HEK293 (cell line): Measurements from ENCODE around the gene SP6.
A peak's percentile ranks its signal among the peaks of the same experiment; 100 is the strongest.

Experiments
- CTCF ChIA-PET: fragments of 350-600 bp; formaldehyde crosslinking; extraction: SDS; loops from one replicate; lab custom pipeline; 2021; ENCODE audit warnings: antibody characterized with exemption; lab: Yijun Ruan, JAX
- POLR2A ChIA-PET: fragments of 300-600 bp; formaldehyde crosslinking; extraction: SDS; loops from one replicate; lab custom pipeline; 2020; ENCODE audit warnings: antibody characterized with exemption, inconsistent platforms; lab: Yijun Ruan, JAX
- H3K27ac ChIP-seq: fragments of 200-500 bp; sonication (Bioruptor generic); 2 replicates; pipeline ENCODE4 v1.5.1; 2014; ENCODE audit warnings: low read depth, low read length, control low read depth, inconsistent platforms; ENCODE audit errors: extremely low read depth
- H3K36me3 ChIP-seq, 2 experiments: fragments of 200-500 bp in 1 of 2; sonication (Bioruptor generic) in 1 of 2; 1 replicate in 1 of 2; 2 replicates in 1 of 2; pipeline ENCODE4 v1.5.1; 2014 to 2017; ENCODE audit warnings: inconsistent platforms in 2 of 2, low read length in 2 of 2; ENCODE audit not compliant: control insufficient read depth in 2 of 2, insufficient read depth in 1 of 2
- H3K4me1 ChIP-seq: fragments of 200-500 bp; sonication (Bioruptor generic); 2 replicates; pipeline ENCODE4 v1.5.1; 2014; ENCODE audit warnings: mild to moderate bottlenecking, low read length, inconsistent platforms; ENCODE audit not compliant: control insufficient read depth, insufficient read depth
- H3K4me3 ChIP-seq: 2 replicates; pipeline ENCODE4 v1.5.1; 2011; ENCODE audit warnings: low read depth, mild to moderate bottlenecking, control low read depth, low read length, moderate library complexity
- H3K9me3 ChIP-seq: fragments of 200-500 bp; sonication (Bioruptor generic); 2 replicates; pipeline ENCODE4 v1.5.1; 2014; ENCODE audit warnings: low read depth, low read length, inconsistent platforms; ENCODE audit not compliant: control insufficient read depth, insufficient read depth
- GLIS1 ChIP-seq: fragments of 450-650 bp; formaldehyde crosslinking; IDR thresholded peaks from 2 replicates; pipeline ENCODE4 v1.5.1; 2016; ENCODE audit warnings: missing biosample characterization, missing genetic modification characterization
- GLIS2 ChIP-seq: fragments of 450-650 bp; formaldehyde crosslinking; IDR thresholded peaks from 2 replicates; pipeline ENCODE4 v1.5.1; 2016; ENCODE audit warnings: missing biosample characterization, missing genetic modification characterization
- KLF10 ChIP-seq: fragments of 450-650 bp; IDR thresholded peaks from 2 replicates; pipeline ENCODE4 v1.5.1; 2018; ENCODE audit warnings: missing biosample characterization, mild to moderate bottlenecking, missing genetic modification characterization
- KLF17 ChIP-seq: fragments of 450-650 bp; formaldehyde crosslinking; IDR thresholded peaks from 2 replicates; pipeline ENCODE4 v1.5.1; 2016; ENCODE audit warnings: missing biosample characterization, missing genetic modification characterization
- PRDM10 ChIP-seq: fragments of 450-650 bp; formaldehyde crosslinking; IDR thresholded peaks from 2 replicates; pipeline ENCODE4 v1.5.1; 2016; ENCODE audit warnings: missing biosample characterization, missing genetic modification characterization
- REST ChIP-seq: fragments of 450-650 bp; formaldehyde crosslinking; IDR thresholded peaks from 2 replicates; pipeline ENCODE4 v1.5.1; 2016; ENCODE audit warnings: missing biosample characterization, missing genetic modification characterization
- SP2 ChIP-seq: fragments of 450-650 bp; formaldehyde crosslinking; IDR thresholded peaks from 2 replicates; pipeline ENCODE4 v1.5.1; 2016; ENCODE audit warnings: missing biosample characterization, missing genetic modification characterization
- SP3 ChIP-seq: fragments of 450-650 bp; formaldehyde crosslinking; IDR thresholded peaks from 2 replicates; pipeline ENCODE4 v1.5.1; 2016; ENCODE audit warnings: missing biosample characterization, missing genetic modification characterization
- ZBTB1 ChIP-seq: fragments of 450-650 bp; formaldehyde crosslinking; IDR thresholded peaks from 2 replicates; pipeline ENCODE4 v1.5.1; 2016; ENCODE audit warnings: missing biosample characterization, missing genetic modification characterization
- ZFP41 ChIP-seq: fragments of 450-650 bp; formaldehyde crosslinking; IDR thresholded peaks from 2 replicates; pipeline ENCODE4 v1.5.1; 2016; ENCODE audit warnings: missing biosample characterization, missing genetic modification characterization, borderline replicate concordance
- ZIC2 ChIP-seq: fragments of 450-650 bp; formaldehyde crosslinking; IDR thresholded peaks from 2 replicates; pipeline ENCODE4 v1.5.1; 2016; ENCODE audit warnings: missing biosample characterization, missing genetic modification characterization
- ZNF112 ChIP-seq: fragments of 450-650 bp; formaldehyde crosslinking; IDR thresholded peaks from 2 replicates; pipeline ENCODE4 v1.5.0; 2017; ENCODE audit warnings: missing biosample characterization, missing genetic modification characterization
- ZNF155 ChIP-seq: fragments of 450-650 bp; formaldehyde crosslinking; IDR thresholded peaks from 2 replicates; pipeline ENCODE4 v1.5.1; 2016; ENCODE audit warnings: missing biosample characterization, missing genetic modification characterization
- ZNF274 ChIP-seq, 2 experiments: fragments of 200-500 bp in 1 of 2; fragments of 450-650 bp in 1 of 2; sonication (Bioruptor generic) in 1 of 2; formaldehyde crosslinking in 1 of 2; IDR thresholded peaks; 2 replicates each; pipeline versions ENCODE4 v1.5.1 to v1.6.1; 2014 to 2016; ENCODE audit warnings: borderline replicate concordance in 1 of 2, inconsistent platforms in 1 of 2, low read length in 1 of 2, missing biosample characterization in 1 of 2, missing genetic modification characterization in 1 of 2
- ZNF292 ChIP-seq: fragments of 450-650 bp; formaldehyde crosslinking; IDR thresholded peaks from 2 replicates; pipeline ENCODE4 v1.5.1; 2016; ENCODE audit warnings: low read depth, missing biosample characterization, missing genetic modification characterization, borderline replicate concordance
- ZNF777 ChIP-seq: fragments of 450-650 bp; formaldehyde crosslinking; IDR thresholded peaks from 2 replicates; pipeline ENCODE4 v1.5.1; 2017; ENCODE audit warnings: missing biosample characterization, missing genetic modification characterization, borderline replicate concordance
- ZSCAN16 ChIP-seq: fragments of 450-650 bp; formaldehyde crosslinking; IDR thresholded peaks from 2 replicates; pipeline ENCODE4 v1.5.1; 2016; ENCODE audit warnings: missing biosample characterization, missing genetic modification characterization

Gene SP6

GRCh38 chr17:47884905-47885730 is 34.2 kb upstream of the SP6 start:
- no peaks in the 10 kb centered on the region for H3K9me3 ChIP-seq
- ChIA-PET CTCF (interaction anchor here (1.1 to 18.5 kb wide), 3 partner anchors 27 to 133 kb away, joined by 3 to 837 read pairs (median 4); partner anchors contain the start of genes SCRN2 and SP6), POLR2A (interaction anchor here (0.9 to 2.8 kb wide), 7 partner anchors 11 to 54 kb away, joined by 4 to 11 read pairs (median 5); partner anchors contain the start of genes LRRC46, MRPL10, SCRN2 and SP2)
- no peaks in the 10 kb centered on the region for H3K36me3 ChIP-seq
- H3K4me3 ChIP-seq = no peak overlapping the region
- TF ChIP-seq KLF10 (tag by site-specific recombination) = no peak
- peak; percentile 79 for TF ChIP-seq REST (tag by site-specific recombination)
- peak; percentile 99 for TF ChIP-seq GLIS1 (tag by site-specific recombination)
- no peak for TF ChIP-seq ZNF112 (tag by site-specific recombination)
- no peak for TF ChIP-seq KLF17 (tag by site-specific recombination)
- no peak for TF ChIP-seq ZBTB1 (tag by site-specific recombination)
- TF ChIP-seq ZFP41 (tag by site-specific recombination) = no peak
- TF ChIP-seq ZNF777 (tag by site-specific recombination) = no peak
- 0 out of 2 replicates have a peak, but pooled peaks have one; percentile 38 for TF ChIP-seq GLIS2 (tag by site-specific recombination)
- TF ChIP-seq ZNF292 (tag by site-specific recombination) = no peak
- peak; percentile 33; the same call in 1 of the 2 replicates for TF ChIP-seq PRDM10
- no peak for TF ChIP-seq SP3 (tag by site-specific recombination)
- TF ChIP-seq ZIC2 (tag by site-specific recombination) = peak; percentile 41; the same call in 1 of the 2 replicates
- TF ChIP-seq SP2 (tag by site-specific recombination) = peak; percentile 27; the same call in 1 of the 2 replicates
- TF ChIP-seq ZNF274 (IDR thresholded peaks at IDR 0.05; ENCODE audit: low read length) = no peak
- TF ChIP-seq ZNF274 (tag by site-specific recombination; IDR thresholded peaks at IDR 0.05; ENCODE audit: borderline replicate concordance) = no peak
- no peak for TF ChIP-seq ZSCAN16 (tag by site-specific recombination)
- no peak for TF ChIP-seq ZNF155 (tag by site-specific recombination)
- no peak overlapping the region for H3K27ac ChIP-seq
- peaks cover 8% of the 10 kb centered on the region for H3K4me1 ChIP-seq
